ENCODE results near the gene USF3.

Gene USF3

DNA sequence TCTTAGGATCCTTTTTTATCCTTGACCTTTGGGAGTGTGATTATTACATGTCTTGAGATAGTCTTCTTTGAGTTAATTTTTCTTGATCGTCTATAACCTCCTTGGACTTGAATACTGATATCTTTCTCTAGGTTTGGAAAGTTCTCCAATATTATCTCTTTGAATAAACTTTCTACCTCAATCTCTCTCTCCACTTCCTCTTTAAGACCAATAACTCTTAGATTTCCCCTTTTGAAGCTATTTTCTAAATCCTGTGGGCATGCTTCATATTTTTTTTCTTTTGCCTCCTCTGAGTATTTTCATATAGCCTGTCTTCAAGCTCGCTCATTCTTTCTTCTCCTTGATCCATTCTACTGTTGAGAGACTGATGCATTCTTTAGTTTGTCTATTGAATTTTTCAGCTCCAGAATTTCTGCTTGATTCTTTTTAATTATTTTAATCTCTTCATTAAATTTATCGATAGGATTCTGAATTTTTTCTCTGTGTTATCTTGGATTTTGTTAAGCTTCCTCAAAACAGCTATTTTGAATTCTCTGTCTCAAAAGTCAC lies 12.1 kb downstream of the USF3 start:
- no peak overlapping the region for H3K4me3 ChIP-seq (ENCODE audit: low read depth, low read length)
- TF ChIP-seq, protein P1, sequence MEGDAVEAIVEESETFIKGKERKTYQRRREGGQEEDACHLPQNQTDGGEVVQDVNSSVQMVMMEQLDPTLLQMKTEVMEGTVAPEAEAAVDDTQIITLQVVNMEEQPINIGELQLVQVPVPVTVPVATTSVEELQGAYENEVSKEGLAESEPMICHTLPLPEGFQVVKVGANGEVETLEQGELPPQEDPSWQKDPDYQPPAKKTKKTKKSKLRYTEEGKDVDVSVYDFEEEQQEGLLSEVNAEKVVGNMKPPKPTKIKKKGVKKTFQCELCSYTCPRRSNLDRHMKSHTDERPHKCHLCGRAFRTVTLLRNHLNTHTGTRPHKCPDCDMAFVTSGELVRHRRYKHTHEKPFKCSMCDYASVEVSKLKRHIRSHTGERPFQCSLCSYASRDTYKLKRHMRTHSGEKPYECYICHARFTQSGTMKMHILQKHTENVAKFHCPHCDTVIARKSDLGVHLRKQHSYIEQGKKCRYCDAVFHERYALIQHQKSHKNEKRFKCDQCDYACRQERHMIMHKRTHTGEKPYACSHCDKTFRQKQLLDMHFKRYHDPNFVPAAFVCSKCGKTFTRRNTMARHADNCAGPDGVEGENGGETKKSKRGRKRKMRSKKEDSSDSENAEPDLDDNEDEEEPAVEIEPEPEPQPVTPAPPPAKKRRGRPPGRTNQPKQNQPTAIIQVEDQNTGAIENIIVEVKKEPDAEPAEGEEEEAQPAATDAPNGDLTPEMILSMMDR (IDR thresholded peaks at IDR 0.05; ENCODE audit: insufficient read depth, low read depth, low read length, missing control alignments): no peak
- DNase-seq (ENCODE audit: low read depth): no peak

DNA sequence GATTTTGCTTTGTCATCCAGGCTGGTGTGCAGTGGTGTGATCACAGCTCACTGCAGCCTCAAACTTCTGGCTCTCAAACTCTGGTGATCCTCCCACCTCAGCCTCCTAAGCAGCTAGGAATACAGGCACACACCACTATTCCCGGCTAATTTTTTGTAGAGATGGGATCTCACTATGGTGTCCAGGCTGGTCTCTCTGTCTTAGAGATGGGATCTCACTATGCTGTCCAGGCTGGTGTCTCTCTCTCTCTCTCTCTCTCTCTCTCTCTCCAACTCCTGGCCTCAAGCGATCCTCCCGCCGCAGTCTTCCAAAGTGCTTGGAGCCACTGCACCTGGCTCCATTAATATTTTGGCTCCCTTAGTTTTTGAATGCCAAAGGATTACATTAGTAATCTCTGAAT lies 17.7 kb downstream of the USF3 start:
- TF ChIP-seq, protein P1 (IDR thresholded peaks at IDR 0.05; ENCODE audit: insufficient read depth, low read depth, low read length, missing control alignments): no peak

DNA sequence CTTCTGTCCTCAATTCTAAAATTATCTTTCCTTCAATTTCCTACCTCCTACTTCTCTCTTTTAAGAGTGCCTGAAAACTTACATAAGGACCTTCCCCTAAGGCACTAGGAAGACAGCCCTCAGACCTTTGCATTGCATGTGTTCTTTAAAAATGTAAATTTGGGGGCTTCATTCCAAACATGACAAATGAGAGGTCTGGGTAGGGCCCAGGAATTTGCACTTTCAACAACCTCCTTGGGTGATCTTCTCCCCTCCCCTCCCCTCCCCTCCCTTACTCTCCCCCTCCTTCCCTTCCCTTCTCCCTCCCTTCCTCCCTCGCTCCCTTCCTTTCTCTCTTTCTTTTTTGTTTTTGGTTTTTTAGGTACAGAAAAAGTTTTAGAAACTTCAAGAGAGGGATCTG lies 18.7 kb downstream of the USF3 start:
- no peak for DNase-seq (ENCODE audit: low read depth)
- H3K4me3 ChIP-seq (ENCODE audit: low read depth, low read length): no peak overlapping the region
- TF ChIP-seq, protein P1 (IDR thresholded peaks at IDR 0.05; ENCODE audit: insufficient read depth, low read depth, low read length, missing control alignments): no peak

More for the DNA sequence above, 17.7 kb downstream of the USF3 start:
- no peak for DNase-seq (ENCODE audit: low read depth)
- no peak overlapping the region for H3K4me3 ChIP-seq (ENCODE audit: low read depth, low read length)

DNA sequence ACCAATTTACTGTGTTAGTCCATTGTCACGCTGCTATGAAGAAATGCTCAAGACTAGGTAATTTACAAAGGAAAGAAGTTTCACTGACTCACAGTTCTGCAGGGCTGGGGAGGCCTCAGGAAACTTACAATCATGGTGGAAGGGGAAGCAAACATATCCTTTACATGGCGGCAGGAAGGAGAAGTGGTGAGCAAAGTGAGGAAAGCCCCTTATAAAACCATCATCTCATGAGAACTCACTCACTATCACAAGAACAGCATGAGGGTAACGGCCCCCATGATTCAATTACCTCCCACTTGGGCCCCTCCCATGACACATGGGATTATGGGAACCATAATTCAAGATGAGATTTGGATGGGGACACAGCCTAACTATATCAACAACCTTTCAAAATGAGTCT lies 20.2 kb downstream of the USF3 start:
- no peak overlapping the region for H3K4me3 ChIP-seq (ENCODE audit: low read depth, low read length)
- TF ChIP-seq, protein P1 (IDR thresholded peaks at IDR 0.05; ENCODE audit: insufficient read depth, low read depth, low read length, missing control alignments): no peak
- no peak for DNase-seq (ENCODE audit: low read depth)

DNA sequence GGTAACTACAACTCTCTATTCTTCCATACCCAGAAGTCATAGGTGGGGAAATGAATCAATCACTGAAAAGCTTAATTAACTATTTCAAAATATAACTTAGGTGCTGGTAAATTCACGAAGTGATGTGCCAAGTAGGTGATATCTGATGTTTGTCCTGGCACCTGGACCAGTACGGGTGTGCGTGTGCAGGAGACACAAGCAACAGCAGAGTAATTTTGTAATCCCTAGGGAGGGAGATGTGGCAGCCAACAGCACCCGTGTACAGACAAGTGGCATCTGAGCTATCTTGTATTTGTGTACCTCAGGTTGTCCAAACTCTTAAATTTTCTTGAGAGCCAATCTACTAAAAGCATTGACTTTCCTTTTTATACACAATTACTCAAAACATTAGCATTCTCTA lies 22.8 kb downstream of the USF3 start:
- no peak overlapping the region for H3K4me3 ChIP-seq (ENCODE audit: low read depth, low read length)
- DNase-seq (ENCODE audit: low read depth): no peak
- TF ChIP-seq, protein P1 (IDR thresholded peaks at IDR 0.05; ENCODE audit: insufficient read depth, low read depth, low read length, missing control alignments): no peak

DNA sequence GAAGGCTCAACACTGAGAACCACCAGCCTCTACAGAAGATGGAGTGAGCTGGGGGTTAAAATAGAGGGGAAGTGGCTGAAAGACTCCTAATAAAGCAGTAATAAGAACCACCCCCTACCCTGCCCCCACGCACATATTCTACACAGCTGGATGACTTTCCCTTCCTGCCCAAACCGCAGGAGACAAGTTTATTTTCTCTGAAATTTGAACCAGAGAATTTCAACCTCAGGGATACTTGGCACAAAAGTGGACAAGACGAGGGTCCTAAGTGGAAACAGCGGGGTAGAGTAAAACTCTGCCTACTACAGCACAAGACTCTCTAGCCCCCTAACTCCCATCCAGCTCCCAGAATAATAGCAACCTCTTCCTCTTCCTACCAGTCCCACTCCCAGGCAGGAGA lies 28.4 kb downstream of the USF3 start:
- no peak overlapping the region for H3K4me3 ChIP-seq (ENCODE audit: low read depth, low read length)
- DNase-seq (ENCODE audit: low read depth): no peak
- TF ChIP-seq, protein P1 (IDR thresholded peaks at IDR 0.05; ENCODE audit: insufficient read depth, low read depth, low read length, missing control alignments): no peak

DNA sequence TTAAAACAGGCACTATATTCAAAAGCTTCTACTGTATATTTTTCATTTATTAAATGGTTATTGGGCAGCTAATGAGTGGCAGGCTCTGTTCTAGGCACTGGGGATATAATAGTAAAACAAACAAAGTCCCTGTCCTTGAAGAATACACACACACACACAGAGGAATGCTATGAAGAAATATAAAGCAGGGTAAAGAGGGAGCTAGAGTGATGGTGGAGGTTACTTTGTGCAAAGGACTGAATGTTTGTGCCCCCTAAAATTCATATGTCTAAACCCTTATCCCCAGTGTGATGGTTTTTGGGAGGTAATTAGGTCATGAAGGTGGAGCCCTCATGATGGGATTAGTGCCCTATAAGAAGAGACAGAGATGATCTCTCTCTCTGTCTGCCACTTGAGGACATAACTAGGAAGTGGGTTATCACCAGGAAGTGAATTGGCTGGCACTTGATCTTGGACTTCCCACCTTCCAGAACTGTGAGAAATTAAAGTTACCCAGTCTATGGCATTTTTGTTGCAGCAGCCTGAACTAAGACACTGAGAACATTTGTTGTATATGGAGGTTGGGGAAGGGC lies 31.8 kb downstream of the USF3 start:
- no peak for DNase-seq (ENCODE audit: low read depth)
- TF ChIP-seq, protein P1 (IDR thresholded peaks at IDR 0.05; ENCODE audit: insufficient read depth, low read depth, low read length, missing control alignments): no peak
- no peak overlapping the region for H3K4me3 ChIP-seq (ENCODE audit: low read depth, low read length)
